Caco-2 (cell line): ENCODE results near the gene TENM4. TPM values are rescaled to one million over a fixed set of nuclear protein-coding genes. Genes with fewer than 3 reads are reported as not detected.

Source experiments
- BruUV-seq: library from RNA; stranded (reverse); fragments of 400-500 nt; replicated peaks from 2 replicates; lab custom pipeline; 2021; lab: Mats Ljungman, UMichigan
- CTCF ChIA-PET: fragments of 300-600 bp; sonication (Branson Sonifier 250); formaldehyde crosslinking; loops from one replicate; lab custom pipeline; 2022; ENCODE audit warnings: antibody characterized with exemption; lab: Charles Lee
- POLR2A ChIA-PET: fragments of 300-600 bp; sonication (Branson Sonifier 250); formaldehyde crosslinking; loops from one replicate; lab custom pipeline; 2022; ENCODE audit warnings: antibody characterized with exemption; lab: Charles Lee
- DNase-seq, 2 experiments: peaks; one replicate each; pipeline versions ENCODE4 v3.0.0 to v3.0.0-alpha.2; 2020 to 2022
- H3K27me3 ChIP-seq: replicated peaks from 2 replicates; pipeline ENCODE4 v1.6.0; 2011; ENCODE audit warnings: low read length; ENCODE audit not compliant: control insufficient read depth, insufficient read depth
- H3K36me3 ChIP-seq: 2 replicates; pipeline ENCODE4 v1.5.1; 2011; ENCODE audit warnings: low read length; ENCODE audit not compliant: control insufficient read depth, insufficient read depth
- H3K4me1 ChIP-seq: fragments of 250-450 bp; sonication (Bioruptor Pico); 2 replicates; pipeline ENCODE4 v1.5.1; 2020; ENCODE audit warnings: mild to moderate bottlenecking
- H3K4me3 ChIP-seq: 2 replicates; pipeline ENCODE4 v1.5.1; 2011; ENCODE audit warnings: low read depth, mild to moderate bottlenecking, control low read depth, low read length
- H3K9me3 ChIP-seq: fragments of 250-450 bp; sonication (Bioruptor Pico); 2 replicates; pipeline ENCODE4 v1.5.1; 2020; ENCODE audit warnings: mild to moderate bottlenecking, moderate library complexity
- H3K27ac Mint-ChIP-seq: one replicate; pipeline ENCODE4 v1.8.0; 2022; ENCODE audit warnings: mixed read lengths; ENCODE audit not compliant: unreplicated experiment
- H3K27me3 Mint-ChIP-seq: one replicate; pipeline ENCODE4 v1.8.0; 2022; ENCODE audit warnings: mixed read lengths; ENCODE audit not compliant: insufficient read depth, unreplicated experiment
- H3K36me3 Mint-ChIP-seq: one replicate; pipeline ENCODE4 v1.8.0; 2022; ENCODE audit warnings: mild to moderate bottlenecking, mixed read lengths; ENCODE audit not compliant: insufficient read depth, unreplicated experiment
- H3K4me1 Mint-ChIP-seq: one replicate; pipeline ENCODE4 v1.8.0; 2022; ENCODE audit warnings: low read depth, mixed read lengths; ENCODE audit not compliant: unreplicated experiment
- H3K4me3 Mint-ChIP-seq: one replicate; pipeline ENCODE4 v1.8.0; 2022; ENCODE audit warnings: mild to moderate bottlenecking, moderate library complexity, mixed read lengths; ENCODE audit not compliant: unreplicated experiment
- H3K9me3 Mint-ChIP-seq: one replicate; pipeline ENCODE4 v1.8.0; 2022; ENCODE audit warnings: mixed read lengths; ENCODE audit not compliant: unreplicated experiment
- intact Hi-C: fragments of 100-400 bp; cut with micrococcal nuclease; formaldehyde crosslinking; loops from one replicate; pipeline ENCODE4 v1.10.0; 2022; ENCODE audit not compliant: unreplicated experiment
- total RNA-seq: library from RNA; stranded (reverse); gene quantifications from 2 replicates; pipeline ENCODE4 v1.2.3, GENCODE V29; 2022
- TF ChIP-seq, protein P1 (sequence below), 2 experiments: fragments of 200-600 bp in 1 of 2; IDR thresholded peaks; 1 replicate in 1 of 2; 2 replicates in 1 of 2; pipeline versions ENCODE4 v1.5.1 to v1.8.0; 2011 to 2022; ENCODE audit warnings: antibody characterized with exemption in 1 of 2, control low read depth in 1 of 2, inconsistent platforms in 1 of 2, low read depth in 1 of 2, low read length in 1 of 2, mild to moderate bottlenecking in 1 of 2, moderate library complexity in 1 of 2; ENCODE audit not compliant: insufficient read depth in 1 of 2, severe bottlenecking in 1 of 2, unreplicated experiment in 1 of 2

Gene TENM4
- total RNA-seq, 1 experiment from 2014 or later = 1.1 TPM

DNA sequence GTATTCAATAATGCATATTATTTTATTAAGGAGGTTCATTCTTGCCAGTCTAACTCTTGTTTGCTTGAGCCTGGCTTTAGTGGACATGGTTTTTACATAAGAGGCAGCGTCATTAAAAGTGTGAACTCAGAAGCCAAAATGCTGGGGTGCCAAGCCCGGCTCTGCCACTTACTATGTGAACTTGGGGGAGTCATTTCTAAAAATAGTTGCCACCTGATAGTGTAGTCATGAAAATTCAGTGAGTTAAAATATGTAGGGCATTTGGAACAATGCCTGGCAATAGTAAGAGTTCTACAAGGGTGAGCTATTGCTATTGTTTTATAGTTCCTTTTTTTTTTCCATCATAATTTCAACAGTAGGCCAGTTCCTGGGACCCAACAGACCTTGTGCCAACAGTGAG is 49.9 kb downstream of the TENM4 start:
- CTCF ChIA-PET = interaction anchor here (0.5 kb wide), 1 partner anchor 265 kb away, joined by 3 read pairs; no protein-coding TSS in a partner anchor
- no TSS peak for BruUV-seq
- Histone ChIP-seq H3K4me1 (peaks cover 9% of the 10 kb centered on the region), H3K36me3 (no peaks in the 10 kb centered on the region), H3K4me3 (no peak overlapping the region), H3K9me3 (no peaks in the 10 kb centered on the region), H3K27me3 (0 out of 2 replicates have a peak, but pooled peaks cover 1% of the 10 kb centered on the region)
- peaks cover 8% of the 10 kb centered on the region for H3K4me1 Mint-ChIP-seq
- intact Hi-C loops = no loop called here
- H3K27me3 Mint-ChIP-seq = peaks cover 3% of the 10 kb centered on the region
- no peak for DNase-seq
- no peak overlapping the region for H3K4me3 Mint-ChIP-seq
- H3K9me3 Mint-ChIP-seq = no peaks in the 10 kb centered on the region
- H3K27ac Mint-ChIP-seq = no peak overlapping the region
- TF ChIP-seq, protein P1, sequence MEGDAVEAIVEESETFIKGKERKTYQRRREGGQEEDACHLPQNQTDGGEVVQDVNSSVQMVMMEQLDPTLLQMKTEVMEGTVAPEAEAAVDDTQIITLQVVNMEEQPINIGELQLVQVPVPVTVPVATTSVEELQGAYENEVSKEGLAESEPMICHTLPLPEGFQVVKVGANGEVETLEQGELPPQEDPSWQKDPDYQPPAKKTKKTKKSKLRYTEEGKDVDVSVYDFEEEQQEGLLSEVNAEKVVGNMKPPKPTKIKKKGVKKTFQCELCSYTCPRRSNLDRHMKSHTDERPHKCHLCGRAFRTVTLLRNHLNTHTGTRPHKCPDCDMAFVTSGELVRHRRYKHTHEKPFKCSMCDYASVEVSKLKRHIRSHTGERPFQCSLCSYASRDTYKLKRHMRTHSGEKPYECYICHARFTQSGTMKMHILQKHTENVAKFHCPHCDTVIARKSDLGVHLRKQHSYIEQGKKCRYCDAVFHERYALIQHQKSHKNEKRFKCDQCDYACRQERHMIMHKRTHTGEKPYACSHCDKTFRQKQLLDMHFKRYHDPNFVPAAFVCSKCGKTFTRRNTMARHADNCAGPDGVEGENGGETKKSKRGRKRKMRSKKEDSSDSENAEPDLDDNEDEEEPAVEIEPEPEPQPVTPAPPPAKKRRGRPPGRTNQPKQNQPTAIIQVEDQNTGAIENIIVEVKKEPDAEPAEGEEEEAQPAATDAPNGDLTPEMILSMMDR (IDR thresholded peaks at IDR 0.05; ENCODE audit: insufficient read depth in 1 of 2, low read depth in 1 of 2, low read length in 1 of 2, severe bottlenecking in 1 of 2, unreplicated experiment in 1 of 2) = no peak
- POLR2A ChIA-PET = no interaction called here
- no peaks in the 10 kb centered on the region for H3K36me3 Mint-ChIP-seq

DNA sequence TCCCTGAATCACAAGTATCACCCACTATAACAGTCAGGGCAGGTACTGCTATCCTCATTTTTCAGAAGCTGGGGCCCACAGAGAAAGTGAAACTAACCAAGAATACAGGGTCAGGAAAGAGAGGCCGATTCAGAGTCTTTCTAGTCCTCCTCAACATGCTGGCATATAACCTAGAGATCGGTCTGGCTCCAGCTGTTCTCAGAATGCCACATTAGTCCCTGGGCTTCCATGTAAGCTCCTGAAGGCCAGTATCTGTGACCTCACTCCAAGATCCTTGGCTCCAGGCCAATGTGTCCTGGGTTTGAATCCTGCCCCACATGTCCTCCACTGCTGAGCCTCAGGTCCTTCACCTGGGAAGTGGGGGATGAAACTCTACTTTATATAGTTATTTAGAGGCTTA is 50.4 kb downstream of the TENM4 start:
- Mint-ChIP-seq H3K27me3 (peaks cover 6% of the 10 kb centered on the region), H3K27ac (no peak overlapping the region), H3K9me3 (no peaks in the 10 kb centered on the region), H3K4me3 (no peak overlapping the region), H3K4me1 (peaks cover 8% of the 10 kb centered on the region), H3K36me3 (no peaks in the 10 kb centered on the region)
- Histone ChIP-seq H3K27me3 (0 out of 2 replicates have a peak, but pooled peaks cover 1% of the 10 kb centered on the region), H3K9me3 (no peaks in the 10 kb centered on the region), H3K36me3 (no peaks in the 10 kb centered on the region), H3K4me1 (peaks cover 9% of the 10 kb centered on the region), H3K4me3 (no peak overlapping the region)
- intact Hi-C loops = no loop called here
- CTCF ChIA-PET = interaction anchor here (0.5 kb wide), 1 partner anchor 266 kb away, joined by 3 read pairs; no protein-coding TSS in a partner anchor
- TF ChIP-seq, protein P1 (IDR thresholded peaks at IDR 0.05; ENCODE audit: insufficient read depth in 1 of 2, low read depth in 1 of 2, low read length in 1 of 2, severe bottlenecking in 1 of 2, unreplicated experiment in 1 of 2) = no peak
- no TSS peak for BruUV-seq
- POLR2A ChIA-PET = no interaction called here
- no peak for DNase-seq

DNA sequence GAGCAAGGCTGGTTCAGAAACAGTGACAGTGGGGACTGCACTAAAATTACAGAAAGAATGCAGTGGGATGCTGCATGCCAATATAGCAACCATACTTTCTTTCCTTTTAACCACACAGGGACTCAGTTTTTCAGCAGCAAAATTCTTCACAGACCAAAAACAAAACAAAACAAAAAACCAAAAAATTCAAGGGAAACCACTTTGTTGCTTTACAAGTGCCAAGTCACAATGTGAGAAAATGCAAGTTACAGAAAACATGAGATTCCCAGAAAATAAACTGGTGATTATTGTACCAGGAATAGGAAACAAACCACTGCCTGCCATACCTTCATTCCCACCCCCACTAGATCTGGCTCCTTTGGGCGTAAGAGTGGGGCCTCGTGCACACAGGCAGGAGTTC is 52.6 kb downstream of the TENM4 start:
- Mint-ChIP-seq H3K9me3 (no peaks in the 10 kb centered on the region), H3K4me3 (no peak overlapping the region), H3K27ac (no peak overlapping the region), H3K4me1 (peaks cover under 1% of the 10 kb centered on the region), H3K36me3 (no peaks in the 10 kb centered on the region), H3K27me3 (peaks cover 17% of the 10 kb centered on the region)
- 0 out of 2 replicates have a peak, but pooled peaks cover 1% of the 10 kb centered on the region for H3K27me3 ChIP-seq
- ChIA-PET POLR2A (no interaction called here), CTCF (no interaction called here)
- no peak for DNase-seq
- no peak overlapping the region for H3K4me3 ChIP-seq
- intact Hi-C loops = no loop called here
- BruUV-seq = no TSS peak
- peaks cover under 1% of the 10 kb centered on the region for H3K4me1 ChIP-seq
- H3K36me3 ChIP-seq = no peaks in the 10 kb centered on the region
- no peaks in the 10 kb centered on the region for H3K9me3 ChIP-seq
- TF ChIP-seq, protein P1 (IDR thresholded peaks at IDR 0.05; ENCODE audit: insufficient read depth in 1 of 2, low read depth in 1 of 2, low read length in 1 of 2, severe bottlenecking in 1 of 2, unreplicated experiment in 1 of 2) = no peak
